Common myeloid progenitor, CD34-positive (primary cell): ENCODE results near the gene BMAL1.

Source experiments
- CTCF ChIA-PET: fragments of 350-600 bp; sonication (Branson Sonifier 250); formaldehyde crosslinking; loops from one replicate; lab custom pipeline; 2021; ENCODE audit warnings: antibody characterized with exemption; lab: Charles Lee
- POLR2A ChIA-PET: fragments of 350-600 bp; sonication (Branson Sonifier 250); formaldehyde crosslinking; loops from one replicate; lab custom pipeline; 2021; ENCODE audit warnings: antibody characterized with exemption; lab: Charles Lee
- DNase-seq, 3 donors: peaks; one replicate each; pipeline versions ENCODE4 v3.0.0 to v3.0.0-alpha.2; 2013
- H3K27ac ChIP-seq, 2 experiments: 1 replicate in 1 of 2; 2 replicates in 1 of 2; pipeline ENCODE4 v1.7.0; 2013; ENCODE audit warnings: inconsistent platforms in 2 of 2, low read length in 2 of 2, mild to moderate bottlenecking in 2 of 2, low read depth in 1 of 2, moderate library complexity in 1 of 2; ENCODE audit not compliant: severe bottlenecking in 2 of 2, insufficient read depth in 1 of 2, poor library complexity in 1 of 2
- H3K27me3 ChIP-seq, 5 experiments: replicated peaks in 2 of 5; 1 replicate in 3 of 5; 2 replicates in 2 of 5; pipeline versions ENCODE4 v1.6.1 to v1.7.0; 2013; ENCODE audit warnings: low read length in 4 of 5, mild to moderate bottlenecking in 2 of 5, moderate library complexity in 2 of 5, inconsistent platforms in 1 of 5; ENCODE audit not compliant: insufficient read depth in 5 of 5, control insufficient read depth in 4 of 5
- H3K36me3 ChIP-seq, 4 experiments: 1 replicate in 2 of 4; 2 replicates in 2 of 4; pipeline versions ENCODE4 v1.6.1 to v1.7.0; 2013; ENCODE audit warnings: low read length in 3 of 4, control low read depth in 1 of 4, mild to moderate bottlenecking in 1 of 4; ENCODE audit not compliant: control insufficient read depth in 4 of 4, insufficient read depth in 4 of 4
- H3K4me1 ChIP-seq, 4 experiments: 1 replicate in 3 of 4; 2 replicates in 1 of 4; pipeline versions ENCODE4 v1.6.1 to v1.7.1; 2013; ENCODE audit warnings: low read length in 3 of 4, mild to moderate bottlenecking in 3 of 4, control low read depth in 1 of 4, inconsistent platforms in 1 of 4, moderate library complexity in 1 of 4; ENCODE audit not compliant: control insufficient read depth in 4 of 4, insufficient read depth in 4 of 4; ENCODE audit errors: control extremely low read depth in 1 of 4
- H3K4me3 ChIP-seq, 7 experiments: 1 replicate in 4 of 7; 2 replicates in 3 of 7; pipeline versions ENCODE4 v1.5.1 to v1.7.0; 2013; ENCODE audit warnings: mild to moderate bottlenecking in 7 of 7, low read length in 6 of 7, moderate library complexity in 6 of 7, inconsistent platforms in 2 of 7, low read depth in 2 of 7, control low read depth in 1 of 7; ENCODE audit not compliant: insufficient read depth in 4 of 7, control insufficient read depth in 1 of 7; ENCODE audit errors: extremely low read depth in 1 of 7
- H3K9me3 ChIP-seq, 5 experiments: 1 replicate in 4 of 5; 2 replicates in 1 of 5; pipeline versions ENCODE4 v1.6.1 to v1.7.1; 2013; ENCODE audit warnings: low read length in 4 of 5, mild to moderate bottlenecking in 2 of 5, inconsistent platforms in 1 of 5, low read depth in 1 of 5, moderate library complexity in 1 of 5; ENCODE audit not compliant: control insufficient read depth in 4 of 5, insufficient read depth in 2 of 5; ENCODE audit errors: control extremely low read depth in 1 of 5
- WGBS: methylation state at CpG from one replicate; pipeline ENCODE4 v1.1.5; 2013; ENCODE audit not compliant: insufficient coverage; 5-methylcytosine and 5-hydroxymethylcytosine counted together

The BMAL1 gene

GRCh38 chr11:13313005-13313819, 35.6 kb downstream of the BMAL1 start:
- no peak for DNase-seq
- H3K4me1 ChIP-seq, result peaks cover 0 to 9% (median 6%) of the 10 kb centered on the region in 4 experiments
- H3K4me3 ChIP-seq, result no peak overlapping the region
- no peaks in the 10 kb centered on the region for H3K9me3 ChIP-seq
- peaks cover 0 to 4% (median 0%) of the 10 kb centered on the region in 4 experiments for H3K36me3 ChIP-seq
- ChIA-PET POLR2A (no interaction called here), CTCF (interaction anchor here (1.3 kb wide), 2 partner anchors 25 to 63 kb away, joined by 3 read pairs; no protein-coding TSS in a partner anchor)
- H3K27me3 ChIP-seq, result no peaks in the 10 kb centered on the region
- no peak overlapping the region for H3K27ac ChIP-seq
- 97% methylated on average over 16 of the region's 16 CpGs for WGBS

- 100% methylated on average over 2 of the region's 2 CpGs for WGBS
- ChIA-PET POLR2A (no interaction called here), CTCF (interaction anchor here (1.0 to 1.7 kb wide), 6 partner anchors 18 to 131 kb away, joined by 3 to 4 read pairs (median 3); no protein-coding TSS in a partner anchor)
- Histone ChIP-seq H3K27ac (no peak overlapping the region), H3K9me3 (no peaks in the 10 kb centered on the region), H3K4me1 (peaks cover 7 to 16% (median 13%) of the 10 kb centered on the region in 4 experiments), H3K4me3 (no peak overlapping the region), H3K27me3 (no peaks in the 10 kb centered on the region), H3K36me3 (peaks cover 0 to 4% (median 0%) of the 10 kb centered on the region in 4 experiments)
- DNase-seq, result no peak
These were observed 37.2 kb downstream of the BMAL1 start for GRCh38 chr11:13314676-13315394.

- no peak overlapping the region for H3K27ac ChIP-seq
- CTCF ChIA-PET, result interaction anchor here (1.2 to 1.7 kb wide), 2 partner anchors 19 kb away, joined by 4 read pairs; no protein-coding TSS in a partner anchor
- POLR2A ChIA-PET, result no interaction called here
- H3K9me3 ChIP-seq, result no peaks in the 10 kb centered on the region
- peaks cover 7 to 16% (median 13%) of the 10 kb centered on the region in 4 experiments for H3K4me1 ChIP-seq
- H3K27me3 ChIP-seq, result no peaks in the 10 kb centered on the region
- DNase-seq, result peak in 2 of 3 donors; percentile 67 to 74
- peaks cover 0 to 2% (median 0%) of the 10 kb centered on the region in 4 experiments for H3K36me3 ChIP-seq
- WGBS, result 90% methylated on average over 11 of the region's 11 CpGs
- H3K4me3 ChIP-seq, result no peak overlapping the region
These were observed 38.2 kb downstream of the BMAL1 start for GRCh38 chr11:13315517-13316432.

- H3K27ac ChIP-seq, result no peak overlapping the region
- ChIA-PET POLR2A (no interaction called here), CTCF (interaction anchor here (1.6 kb wide), 1 partner anchor 43 kb away, joined by 3 read pairs; no protein-coding TSS in a partner anchor)
- no peaks in the 10 kb centered on the region for H3K27me3 ChIP-seq
- H3K4me1 ChIP-seq, result peaks cover 7 to 16% (median 13%) of the 10 kb centered on the region in 4 experiments
- no CpG with 5 or more reads among the region's 4 CpGs for WGBS
- no peak overlapping the region for H3K4me3 ChIP-seq
- no peaks in the 10 kb centered on the region for H3K9me3 ChIP-seq
- peaks cover 0 to 1% (median 0%) of the 10 kb centered on the region in 4 experiments for H3K36me3 ChIP-seq
- DNase-seq, result peak in 1 of 3 donors; percentile 5
These were observed 39.0 kb downstream of the BMAL1 start for GRCh38 chr11:13316528-13316961.

GRCh38 chr11:13317293-13318080, 39.9 kb downstream of the BMAL1 start:
- Histone ChIP-seq H3K27me3 (no peaks in the 10 kb centered on the region), H3K36me3 (no peaks in the 10 kb centered on the region), H3K4me3 (no peak overlapping the region), H3K9me3 (no peaks in the 10 kb centered on the region), H3K4me1 (peaks cover 7 to 16% (median 13%) of the 10 kb centered on the region in 4 experiments), H3K27ac (no peak overlapping the region)
- ChIA-PET CTCF (interaction anchor here (0.6 to 1.6 kb wide), 4 partner anchors 20 to 44 kb away, joined by 3 to 4 read pairs (median 3); no protein-coding TSS in a partner anchor), POLR2A (no interaction called here)
- no peak for DNase-seq
- WGBS, result 100% methylated on average over 1 of the region's 4 CpGs
